ENCODE results near the gene FGD5.

The FGD5 gene

DNA sequence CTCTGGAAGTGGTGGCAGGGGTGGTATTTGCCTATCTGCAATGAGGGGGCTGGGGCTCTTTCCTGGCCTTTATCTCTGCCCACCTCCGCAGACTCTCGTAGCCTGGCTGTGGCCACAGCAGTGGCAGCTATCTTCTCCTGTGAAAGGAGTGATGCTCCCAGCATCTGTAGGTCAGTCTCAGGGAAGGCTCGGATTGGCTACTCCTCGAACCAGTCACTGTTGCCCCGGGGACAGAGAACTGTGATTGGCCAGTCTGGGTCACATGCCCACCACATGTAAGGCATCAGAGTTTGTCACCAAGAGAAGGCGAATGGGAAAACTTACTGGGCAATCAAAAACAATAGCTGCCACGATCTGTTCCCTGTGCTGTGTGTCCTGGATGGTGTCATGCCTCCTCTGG is 30.1 kb upstream of the FGD5 start:
- DNase-seq = no peak

DNA sequence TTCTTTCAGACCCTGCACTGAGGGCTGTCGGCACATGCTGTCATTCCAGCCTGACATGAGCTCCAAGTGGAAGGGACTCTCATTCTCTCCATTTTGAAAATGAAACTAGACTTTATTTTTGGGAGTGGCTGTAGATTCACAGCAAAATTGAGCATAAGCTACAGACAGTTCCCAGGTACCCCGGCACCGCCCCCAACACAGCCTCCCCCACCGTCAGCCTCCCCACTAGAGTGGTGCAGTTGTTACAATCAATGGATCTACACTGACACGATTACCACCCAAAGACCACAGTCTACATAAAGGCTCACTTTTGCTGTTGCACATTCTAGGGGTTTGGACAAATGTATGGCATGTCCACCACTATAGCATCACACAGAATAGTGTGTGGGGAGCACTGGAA is 29.5 kb upstream of the FGD5 start:
- no peak for DNase-seq

DNA sequence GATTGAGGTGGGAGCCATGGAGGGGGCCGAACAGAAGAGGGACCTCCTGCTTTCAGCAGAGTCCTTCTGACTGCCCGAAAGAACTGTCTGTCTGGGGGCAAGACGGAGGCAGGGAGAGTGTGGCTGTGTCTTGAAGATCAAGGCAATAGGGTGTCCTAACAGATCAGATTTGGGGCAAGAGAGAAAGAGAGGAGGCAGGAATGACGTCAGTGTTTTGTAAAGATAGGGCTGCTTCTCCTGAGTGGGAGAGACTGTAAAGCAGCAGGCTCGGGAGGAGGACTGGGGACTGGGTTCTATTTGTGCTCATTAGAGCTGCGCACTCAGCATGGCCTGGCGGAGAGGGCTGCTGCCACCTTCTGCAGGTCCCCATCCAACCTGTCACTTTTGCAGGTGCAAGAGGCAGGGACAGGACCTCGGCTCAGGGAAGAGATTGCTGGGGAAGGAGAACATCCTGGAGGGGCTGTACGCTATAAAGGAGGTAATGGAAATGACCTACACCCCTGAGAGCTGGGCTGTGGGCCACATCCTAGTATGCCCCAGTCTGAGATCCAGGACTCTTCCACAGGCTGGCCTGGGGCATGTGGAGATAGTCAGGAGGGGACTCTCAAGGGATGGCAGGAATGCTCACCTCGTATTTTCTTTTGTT is 29.0 kb upstream of the FGD5 start:
- no peak for DNase-seq

DNA sequence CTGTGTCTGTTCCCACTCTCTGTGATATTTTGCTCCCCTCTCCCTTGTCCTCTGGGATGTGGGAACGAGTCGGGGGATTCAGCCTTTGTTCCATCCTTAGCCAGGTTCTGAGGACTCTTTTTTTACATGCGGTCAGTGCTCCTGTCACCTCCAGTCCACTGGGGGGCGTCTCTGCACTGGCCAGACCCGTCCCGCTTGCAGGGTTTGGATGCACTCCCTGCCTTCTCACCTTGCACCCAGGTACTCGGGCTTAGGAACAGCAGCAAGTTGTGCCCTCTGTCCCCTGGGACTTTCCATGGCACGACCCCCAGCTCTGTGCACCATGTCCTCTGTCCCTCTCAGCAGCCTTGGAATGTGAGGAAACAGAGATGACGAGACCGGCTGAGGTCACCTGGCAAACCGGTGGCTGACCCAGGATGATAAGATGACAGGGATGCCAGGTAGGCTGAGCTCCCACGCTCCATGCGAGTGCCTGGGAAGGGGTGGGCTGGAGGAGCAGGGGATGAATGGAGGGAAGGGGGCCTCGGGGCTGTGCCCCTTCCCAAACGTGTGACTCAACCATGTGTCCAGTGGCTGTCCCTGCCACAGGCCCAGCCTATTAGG is 27.3 kb upstream of the FGD5 start:
- DNase-seq = peak; percentile 41

DNA sequence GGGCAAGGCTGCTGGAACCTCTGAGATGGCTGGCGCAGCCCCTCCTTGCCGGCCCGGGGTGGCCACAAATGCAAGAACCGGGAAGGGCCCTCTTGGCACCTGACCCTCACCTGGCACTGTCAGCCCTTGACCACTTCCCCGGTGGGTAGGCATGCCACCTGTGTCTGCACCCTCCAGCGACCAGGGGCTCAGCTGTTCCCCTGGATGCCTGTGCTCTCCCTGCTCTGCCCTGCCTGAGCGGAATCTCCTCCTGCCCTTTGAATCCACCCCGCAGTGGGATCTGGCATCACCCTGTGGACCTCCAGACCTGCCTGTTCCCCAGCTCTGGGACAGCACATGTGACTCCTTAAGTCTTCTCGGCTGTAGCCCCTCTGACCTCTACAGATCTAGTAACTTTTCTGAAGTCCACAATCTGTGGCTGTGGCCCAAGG is 26.1 kb upstream of the FGD5 start:
- DNase-seq = no peak

DNA sequence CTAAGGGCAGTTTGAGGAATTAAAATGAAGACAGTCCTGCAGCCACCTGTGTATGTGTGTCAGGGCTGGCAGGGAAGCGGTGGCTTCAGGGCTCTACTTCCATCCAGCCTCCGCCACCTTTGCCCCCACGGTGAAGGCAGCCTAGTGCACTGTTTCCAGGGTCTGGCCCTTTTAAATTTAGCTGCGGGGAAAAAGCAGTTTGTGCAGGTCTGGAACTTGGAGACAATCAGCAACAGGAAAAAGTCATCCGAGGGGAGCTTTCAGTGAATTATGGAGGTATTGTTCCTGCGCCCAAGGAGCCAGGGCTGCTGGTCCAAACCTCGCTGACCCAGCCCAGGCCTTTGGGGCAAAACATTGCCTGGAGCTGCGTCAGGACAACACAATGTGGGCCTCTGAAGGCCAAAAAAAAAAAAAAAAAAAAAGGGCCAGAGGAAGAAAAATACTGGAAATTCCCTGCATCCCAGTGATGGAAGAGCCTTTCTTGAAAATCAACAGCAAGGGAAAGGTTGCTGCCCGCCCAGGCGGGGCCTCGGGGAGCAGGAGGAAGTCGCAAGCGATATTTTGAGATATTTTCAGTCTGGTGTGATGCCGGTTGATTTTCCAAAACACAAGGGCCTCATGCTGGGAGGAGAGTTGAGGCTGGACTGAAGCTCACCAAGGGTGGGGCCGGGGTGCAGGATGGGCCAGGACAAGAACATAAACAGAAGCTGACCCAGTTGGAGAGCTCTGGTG is 25.5 kb upstream of the FGD5 start:
- DNase-seq = no peak

DNA sequence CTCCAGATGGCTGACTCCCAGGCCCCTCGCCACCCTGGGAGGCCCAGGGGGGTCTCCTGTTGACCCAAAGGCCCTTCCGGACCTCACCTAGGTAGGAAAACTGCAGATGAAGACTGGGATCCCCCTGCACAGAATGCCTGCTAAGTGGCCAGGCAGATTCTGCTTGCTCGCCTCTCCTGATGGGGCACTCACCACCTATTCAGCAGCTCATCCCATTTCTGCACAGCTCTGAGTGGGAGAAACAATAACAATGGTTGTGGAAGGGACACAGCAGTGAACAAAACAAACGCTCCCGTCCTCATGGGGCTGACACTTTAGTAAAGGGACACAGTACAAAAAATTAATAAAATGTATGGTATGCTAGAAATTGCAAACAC is 24.9 kb upstream of the FGD5 start:
- DNase-seq = no peak

DNA sequence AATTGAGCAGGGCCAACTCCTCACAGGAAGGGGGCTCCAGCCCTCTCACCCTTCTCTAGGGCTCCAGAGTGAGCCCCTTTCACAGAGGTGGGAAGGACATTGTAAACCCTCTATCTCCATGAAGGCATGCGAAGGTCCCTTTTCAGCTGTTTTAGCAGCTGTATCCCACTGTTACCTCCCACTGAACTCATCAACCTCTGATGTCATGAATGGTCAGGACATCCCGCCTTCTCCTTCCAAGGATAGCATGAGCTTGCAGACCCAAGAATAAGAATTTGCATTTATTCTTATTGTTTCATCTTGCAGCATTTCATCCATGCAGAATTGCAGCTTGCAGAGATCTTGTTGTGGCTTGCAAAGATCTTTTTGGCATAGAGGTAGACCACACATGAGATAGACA is 24.3 kb upstream of the FGD5 start:
- DNase-seq = no peak

DNA sequence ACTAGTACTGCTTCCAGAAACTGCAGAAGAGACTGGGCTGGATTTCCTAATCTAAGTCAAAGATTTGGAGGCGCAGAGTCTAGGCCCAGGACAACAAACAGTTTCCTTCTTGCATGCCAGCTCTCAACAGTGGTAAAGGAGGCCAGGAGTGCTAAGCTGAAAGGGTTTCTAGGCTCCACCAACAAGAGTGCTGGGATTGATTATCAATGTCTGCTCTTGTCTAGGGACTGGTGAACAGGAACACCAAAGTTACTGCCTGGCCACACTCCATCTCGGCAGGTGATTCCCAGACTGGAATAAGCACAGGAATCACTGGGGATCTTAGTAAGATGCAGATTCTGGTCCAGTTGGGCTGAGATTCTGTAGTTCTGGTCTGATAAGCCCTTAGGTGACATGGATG is 22.8 kb upstream of the FGD5 start:
- no peak for DNase-seq

DNA sequence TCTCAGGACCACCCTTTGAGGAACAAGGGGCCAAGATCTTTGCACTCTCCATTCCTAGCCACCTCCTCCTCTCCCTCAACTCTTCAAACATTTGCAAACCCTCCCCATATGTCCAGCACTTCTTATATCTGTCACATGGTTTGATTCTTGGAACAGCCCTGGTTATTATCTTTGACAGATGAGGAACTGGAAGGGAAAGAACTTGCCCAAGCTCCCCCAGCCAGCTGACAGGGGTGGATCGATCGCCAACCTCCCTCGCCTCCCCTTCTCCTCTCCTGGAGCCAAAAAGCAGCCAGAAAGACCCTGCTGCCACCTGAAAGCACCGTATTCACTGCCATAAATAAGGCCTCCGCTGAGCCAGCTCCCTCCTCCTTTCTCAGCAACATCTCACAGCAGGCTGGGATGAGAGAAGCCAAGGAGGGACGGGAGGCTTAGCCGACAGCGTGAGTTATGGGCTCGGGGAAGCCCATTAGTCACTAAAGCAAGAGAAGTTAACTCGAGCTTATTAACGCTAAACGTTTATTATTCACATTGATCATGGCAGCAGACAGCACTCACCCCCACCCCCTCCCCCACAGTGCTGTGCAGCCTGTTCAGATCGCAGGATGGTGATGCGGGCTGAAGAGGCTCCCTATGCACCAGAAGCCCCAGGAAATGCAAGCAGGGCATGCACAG is 22.2 kb upstream of the FGD5 start:
- DNase-seq = no peak

DNA sequence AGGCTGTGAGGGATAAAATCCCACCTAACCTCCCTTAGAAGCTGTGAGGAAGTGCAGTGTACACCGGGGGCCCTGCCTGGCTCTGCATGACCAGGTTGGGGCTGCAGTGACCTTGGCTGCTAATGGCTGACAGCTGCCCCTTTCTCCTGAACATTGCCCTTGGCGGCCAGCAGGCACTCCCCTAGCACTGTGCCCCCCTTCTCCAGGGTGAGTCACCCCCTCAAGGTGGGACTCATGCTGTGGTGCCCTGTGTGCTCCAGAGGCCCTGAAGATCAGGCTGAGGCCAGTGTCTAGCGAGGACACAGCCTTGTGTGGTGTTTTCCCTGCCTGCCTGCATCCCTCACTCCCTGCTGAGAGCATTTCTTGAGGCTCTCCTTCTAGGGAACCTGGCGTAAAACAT is 21.0 kb upstream of the FGD5 start:
- no peak for DNase-seq

DNA sequence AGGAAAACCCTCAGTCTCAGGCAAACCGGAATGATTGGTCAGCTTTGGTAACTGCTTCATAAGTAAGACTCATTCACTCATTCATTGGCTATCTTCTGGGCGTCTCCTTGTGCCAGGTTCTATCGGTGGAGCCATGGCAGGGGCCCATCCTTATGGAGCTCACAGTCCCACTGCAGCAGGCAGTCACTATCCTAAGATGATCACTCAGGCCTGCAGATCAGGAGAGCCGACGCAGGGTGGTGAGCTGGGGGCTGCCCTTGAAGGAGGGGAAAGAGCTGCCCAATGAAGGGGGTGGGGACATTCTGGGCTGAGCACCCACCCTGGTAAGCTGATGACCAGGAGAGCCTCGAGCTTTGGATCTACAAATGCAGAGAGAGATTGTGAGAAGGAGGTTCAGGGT is 20.5 kb upstream of the FGD5 start:
- DNase-seq = no peak

DNA sequence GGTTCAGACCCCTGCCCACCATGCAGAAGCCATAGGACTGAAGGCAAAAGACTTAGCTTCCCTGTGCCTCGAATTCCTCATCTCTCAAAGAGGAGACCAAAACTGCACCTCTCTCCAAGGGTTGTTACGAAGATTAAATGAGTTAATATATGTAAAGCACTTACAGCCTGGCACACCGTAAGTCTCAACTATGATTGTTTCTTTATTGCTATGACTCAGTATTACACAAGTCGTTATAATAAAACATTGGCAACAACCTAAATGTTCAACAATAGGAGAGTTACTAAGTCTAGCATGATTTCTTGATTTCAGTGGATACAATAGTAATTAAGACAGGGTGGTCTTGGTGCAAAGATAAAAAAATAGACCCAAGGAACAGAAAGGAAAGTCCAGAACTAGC is 19.6 kb upstream of the FGD5 start:
- no peak for DNase-seq

DNA sequence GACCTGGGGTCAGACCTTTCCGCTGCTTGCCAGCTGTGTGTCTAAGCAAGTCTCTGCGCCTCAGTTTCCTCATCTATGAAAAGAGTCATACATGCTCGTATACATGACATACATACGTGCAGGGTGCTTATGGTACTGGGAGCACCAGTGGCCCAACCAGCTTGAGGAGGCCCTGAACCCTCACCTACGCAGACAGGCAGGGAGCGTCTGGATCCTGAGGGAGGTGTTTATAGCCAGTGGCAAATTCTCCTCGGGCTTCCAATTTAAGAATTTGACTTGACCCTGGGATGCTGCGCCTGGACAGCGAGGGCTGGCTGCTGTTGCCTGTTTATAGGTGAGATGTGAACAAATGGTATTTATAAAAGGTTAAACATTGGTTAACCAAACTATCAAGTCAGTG is 17.7 kb upstream of the FGD5 start:
- DNase-seq = no peak

DNA sequence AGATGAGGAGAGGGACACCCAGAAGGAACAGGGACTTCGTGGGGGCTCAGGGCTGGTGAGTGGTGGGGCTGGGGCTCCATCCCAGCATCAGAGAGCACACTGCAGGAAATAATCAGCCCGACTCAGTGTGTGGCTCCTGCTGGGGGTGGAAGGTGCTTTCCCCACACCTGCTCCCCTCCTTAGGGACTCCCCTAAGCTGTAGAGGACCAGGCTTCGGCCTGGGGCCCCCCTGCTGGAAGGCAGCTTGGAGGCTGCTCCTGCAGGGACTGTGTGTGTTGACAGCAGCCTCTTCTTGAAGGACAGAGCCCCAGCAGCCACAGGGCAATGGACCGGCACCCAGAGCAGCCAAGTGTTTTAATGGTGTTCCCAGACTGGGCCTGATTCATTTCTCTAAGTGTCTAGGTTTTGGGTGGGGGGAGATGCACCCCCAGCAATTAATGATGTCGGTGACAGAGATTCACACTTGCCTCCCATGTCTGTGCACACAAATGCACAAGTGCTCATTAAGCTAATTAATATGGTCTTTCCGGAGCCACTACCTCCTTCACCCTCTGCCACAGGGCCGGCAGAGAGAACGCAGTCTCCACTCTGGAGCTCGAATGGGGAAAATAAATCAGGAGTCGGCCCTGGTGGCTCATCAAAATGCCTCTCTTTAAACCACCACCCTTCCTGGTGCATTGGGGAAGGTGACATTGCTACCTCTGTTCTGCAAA is 16.9 kb upstream of the FGD5 start:
- no peak for DNase-seq

DNA sequence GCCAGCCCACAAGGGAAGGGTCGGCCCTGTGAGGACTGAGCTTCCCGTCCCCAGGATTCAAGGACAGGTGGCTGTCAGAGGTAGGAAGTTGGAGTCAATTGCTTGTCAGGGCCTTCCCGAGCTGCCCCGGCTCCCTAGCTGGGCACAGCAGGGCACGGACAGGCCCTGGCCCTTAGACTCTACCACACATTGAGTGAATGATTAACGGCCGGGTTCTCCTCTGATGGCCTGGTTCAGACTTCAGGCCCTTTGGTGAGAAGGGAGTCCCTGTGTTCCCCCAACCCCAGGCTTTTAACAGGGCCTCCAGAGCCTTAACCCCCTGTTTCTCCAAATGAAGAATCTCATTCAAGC is 16.4 kb upstream of the FGD5 start:
- DNase-seq = no peak

DNA sequence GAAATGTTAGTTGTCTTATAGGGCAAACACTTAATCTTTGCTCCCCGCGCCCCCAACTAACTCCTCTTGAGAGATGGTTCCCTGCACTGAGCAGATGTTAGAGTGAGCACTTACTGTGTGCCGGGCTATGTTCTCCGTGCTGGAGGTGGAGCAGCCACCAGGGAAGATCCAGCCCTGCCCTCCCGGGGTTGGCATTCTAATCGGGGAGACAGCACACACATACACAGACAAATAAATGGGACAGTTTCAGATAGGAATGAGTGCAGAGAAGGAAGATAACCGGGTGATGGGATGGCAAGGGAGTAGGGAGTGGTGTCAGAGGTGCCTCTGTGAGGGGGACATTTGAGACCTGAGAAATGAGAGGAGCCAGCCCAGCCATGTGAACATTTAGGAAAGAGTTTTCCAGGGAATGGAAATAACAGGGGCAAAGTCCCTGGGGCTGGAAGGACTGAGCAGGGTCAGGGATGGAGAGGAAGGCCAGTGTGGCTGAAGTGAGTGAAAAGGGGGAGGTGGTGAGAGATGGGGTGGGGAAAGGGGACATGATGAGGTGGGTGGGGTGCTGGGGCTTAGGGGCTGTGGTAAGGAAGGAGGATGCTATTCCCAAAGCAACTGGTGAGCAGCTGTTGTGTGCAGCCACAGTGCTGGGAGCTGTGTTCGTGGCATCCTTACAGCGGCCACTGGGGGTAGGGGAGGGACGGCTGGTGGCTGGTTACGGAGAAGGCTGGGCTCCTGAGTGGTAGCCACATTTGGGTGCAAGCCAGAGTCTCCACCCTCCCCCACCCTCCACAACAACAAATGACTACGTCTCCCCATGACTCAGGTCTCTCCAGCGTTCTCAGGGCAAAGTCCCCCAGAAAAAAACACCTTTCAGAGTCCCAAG is 15.4 kb upstream of the FGD5 start:
- peak; percentile 11 for DNase-seq

DNA sequence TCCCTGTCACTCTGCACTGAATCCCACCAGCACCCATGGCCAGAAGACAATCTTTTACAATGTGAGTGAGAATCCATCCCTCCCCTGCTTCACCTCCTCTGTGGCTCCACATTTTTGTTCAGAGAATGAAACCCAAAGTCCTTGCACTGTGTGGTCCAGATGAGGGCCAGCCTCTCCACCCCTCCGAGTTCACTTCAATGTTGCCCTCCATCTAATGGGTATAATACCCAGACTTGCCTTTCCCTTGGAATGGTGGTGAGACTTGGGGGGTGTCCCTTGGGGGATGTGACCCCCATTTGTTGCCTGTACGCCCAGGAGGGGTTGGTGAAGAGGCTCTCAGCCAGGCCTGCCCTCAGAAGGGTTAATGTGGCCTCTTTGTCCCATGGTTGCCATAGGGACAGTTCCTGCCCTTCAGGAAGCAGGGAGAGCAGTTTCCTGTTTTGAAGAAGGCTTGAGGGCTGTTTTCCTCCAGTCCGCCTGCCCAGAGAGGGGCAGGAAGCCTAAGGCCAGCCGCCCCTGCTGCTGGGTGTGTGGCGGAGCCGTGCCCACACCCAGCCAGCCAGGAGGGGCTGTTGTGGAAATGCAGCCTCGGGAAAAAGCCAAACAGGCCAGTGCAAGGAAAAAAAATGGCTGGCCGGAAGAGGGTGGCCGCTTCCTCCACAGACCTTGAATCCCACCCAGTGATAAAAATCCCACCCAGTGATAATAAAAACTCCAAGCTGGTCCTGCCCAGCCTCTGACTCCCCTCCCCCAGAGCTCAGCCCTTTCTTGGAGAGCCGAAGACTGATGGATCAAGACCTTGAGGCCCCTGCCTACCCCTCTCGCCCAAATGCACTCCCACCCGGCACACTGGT is 14.6 kb upstream of the FGD5 start:
- peak; percentile 62 for DNase-seq

DNA sequence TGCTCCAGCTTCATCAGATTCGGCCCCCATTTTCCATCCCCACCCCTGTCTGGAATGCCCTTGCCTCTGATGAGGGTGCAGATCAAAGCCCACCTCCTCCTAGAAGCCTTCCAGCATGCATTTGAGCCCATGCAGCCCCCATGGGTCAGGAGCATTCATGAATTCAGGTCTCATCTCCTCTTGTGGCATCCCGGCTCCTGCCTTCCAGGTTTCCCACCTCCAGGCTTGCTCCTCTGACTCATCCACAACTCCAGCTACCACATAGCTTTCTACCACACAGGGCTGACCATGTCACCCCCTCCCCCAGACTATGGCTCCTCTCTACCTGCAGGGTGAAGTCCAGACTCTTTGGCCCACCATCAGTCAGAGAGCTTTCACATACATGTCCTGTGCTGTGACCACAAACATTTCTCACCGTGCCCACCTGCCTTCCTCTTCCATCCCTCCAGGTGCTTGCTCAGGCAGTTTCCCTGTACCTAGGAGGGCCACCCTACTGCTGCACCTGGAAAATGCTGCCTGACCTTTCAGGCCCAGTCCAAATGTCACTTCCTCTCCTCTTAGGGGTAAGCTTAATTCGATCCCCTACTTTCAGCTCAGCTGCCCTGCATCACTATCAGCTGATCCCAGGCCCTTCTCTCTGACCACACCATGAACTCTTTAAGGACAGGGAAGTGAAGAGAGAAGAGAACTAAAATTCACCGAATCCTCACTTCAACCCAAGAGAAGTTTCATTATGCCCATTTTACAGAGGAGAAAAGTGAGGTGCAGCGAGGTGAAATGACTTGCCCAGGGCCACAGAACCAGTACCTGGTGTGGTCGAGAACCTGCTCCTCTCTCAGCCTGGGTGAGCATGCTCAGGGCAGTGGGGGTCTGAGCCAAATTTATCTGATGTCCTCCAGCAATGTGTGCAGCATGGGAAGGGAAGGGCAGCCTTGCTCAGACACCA is 13.7 kb upstream of the FGD5 start:
- DNase-seq = no peak

DNA sequence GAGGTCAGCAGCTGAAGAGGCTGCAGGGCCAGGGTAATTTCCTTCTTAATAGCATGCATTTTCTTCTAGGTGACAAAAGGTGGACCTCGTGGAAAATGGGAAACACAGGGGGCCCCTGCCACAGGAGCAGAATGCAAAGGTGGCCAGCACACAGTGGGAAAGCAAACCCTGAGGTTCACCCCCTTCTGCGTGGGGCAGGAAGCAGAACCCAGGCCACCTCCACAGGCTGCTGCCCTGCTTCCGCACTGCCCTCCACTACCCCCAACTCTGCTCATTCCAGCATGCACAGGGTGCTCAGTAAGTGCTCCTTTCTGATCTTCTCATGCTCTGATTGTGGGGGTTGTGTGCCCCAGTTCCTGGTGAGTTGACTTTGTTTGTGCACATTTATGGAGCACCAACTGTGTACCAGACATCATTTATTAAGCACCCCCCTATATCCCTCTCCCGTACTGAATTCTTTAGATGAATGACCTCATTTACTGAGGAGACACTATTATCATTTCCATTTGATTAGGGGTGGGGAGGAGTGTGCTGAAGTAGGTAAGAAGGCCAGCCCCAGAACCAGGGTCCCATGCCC is 12.7 kb upstream of the FGD5 start:
- no peak for DNase-seq

All from GDM1 (cell line).